GM18951 (cell line): Measurements from ENCODE around the gene ELOA.

Experiments
- POLR2A ChIP-seq: IDR thresholded peaks from 4 replicates; pipeline ENCODE4 v1.6.1; 2011; ENCODE audit warnings: mild to moderate bottlenecking; ENCODE audit not compliant: insufficient read length, insufficient read depth; ENCODE audit errors: extremely low read depth
- in situ Hi-C: fragments of 300-500 bp; cut with MboI; formaldehyde crosslinking; loops from one replicate; pipeline ENCODE4 v1.12.0; 2022; ENCODE audit warnings: low sequenced_read_pairs, mixed read lengths, inconsistent platforms; ENCODE audit not compliant: unreplicated experiment

Gene ELOA

GRCh38 chr1:23751815-23752200 is 8.5 kb downstream of the ELOA start:
- in situ Hi-C loops, result loop anchor here (5.0 to 10.0 kb wide), 2 partner anchors 57 to 210 kb away; partner anchors contain the start of gene RPL11
- no peak for TF ChIP-seq POLR2A

DNA sequence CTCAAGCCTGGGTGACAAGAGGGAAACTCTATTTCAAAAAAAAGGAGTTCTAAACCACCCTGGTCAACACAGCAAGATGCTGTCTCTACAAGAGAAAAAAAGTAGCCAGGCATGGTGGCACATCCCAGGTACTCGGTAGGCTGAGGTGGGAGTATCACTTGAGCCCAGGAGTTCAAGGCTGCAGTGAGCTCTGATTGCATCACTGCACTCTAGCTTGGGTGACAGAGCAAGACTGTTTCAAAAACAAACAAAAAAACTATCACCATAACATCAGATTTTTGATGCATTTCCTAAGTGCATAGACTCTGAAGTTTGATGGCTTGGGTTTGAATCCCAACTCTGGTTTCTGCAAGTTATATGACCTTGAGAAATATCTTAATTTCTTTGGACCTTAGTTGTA is 9.6 kb downstream of the ELOA start:
- in situ Hi-C loops, result loop anchor here (5.0 to 10.0 kb wide), 2 partner anchors 58 to 211 kb away; partner anchors contain the start of gene RPL11
- TF ChIP-seq POLR2A, result no peak

- no peak for TF ChIP-seq POLR2A
- in situ Hi-C loops, result loop anchor here (10.0 kb wide), 1 partner anchor 62 kb away; the partner anchor contains the start of gene RPL11
These were observed 13.4 kb downstream of the ELOA start for GRCh38 chr1:23756676-23757075.

DNA sequence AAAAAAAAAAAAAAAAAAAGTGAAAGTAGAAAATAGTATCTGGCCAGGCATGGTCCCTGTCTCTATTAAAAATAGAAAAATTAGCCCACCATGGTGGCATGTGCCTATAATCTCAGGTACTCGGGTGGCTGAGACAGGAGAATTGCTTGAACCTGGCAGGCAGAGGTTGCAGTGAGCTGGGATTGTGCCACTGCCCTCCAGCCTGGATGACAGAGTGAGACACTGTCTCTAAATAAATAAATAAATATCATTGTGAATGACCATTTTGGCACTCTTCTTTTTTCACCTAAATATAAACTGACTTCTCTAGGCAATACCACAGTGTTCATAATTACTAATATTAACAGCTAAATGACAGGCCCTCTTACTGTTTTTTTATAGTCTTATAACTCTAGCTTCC is 14.5 kb downstream of the ELOA start:
- TF ChIP-seq POLR2A, result no peak
- in situ Hi-C loops, result loop anchor here (10.0 kb wide), 1 partner anchor 63 kb away; the partner anchor contains the start of gene RPL11

DNA sequence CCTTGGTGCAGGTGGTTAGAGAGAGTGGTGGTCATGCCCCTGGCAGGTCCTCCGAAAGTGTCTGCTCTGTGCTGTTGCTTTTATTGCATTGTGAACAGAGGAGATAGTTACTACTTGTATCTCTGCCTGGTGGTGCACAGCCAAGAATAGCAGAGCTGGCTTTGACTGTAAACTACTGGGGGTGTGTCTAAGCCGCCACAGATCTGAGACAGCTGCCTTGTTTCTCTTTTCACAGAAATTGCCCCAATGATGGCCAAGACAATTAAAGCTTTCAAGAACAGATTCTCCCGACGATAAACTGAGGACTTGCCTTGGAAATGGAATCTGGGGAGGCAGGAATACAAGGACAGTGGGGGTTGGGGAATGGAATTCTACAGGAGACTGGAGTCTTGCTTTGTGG is 16.0 kb downstream of the ELOA start:
- in situ Hi-C loops, result loop anchor here (10.0 kb wide), 1 partner anchor 64 kb away; the partner anchor contains the start of gene RPL11
- TF ChIP-seq POLR2A, result no peak

DNA sequence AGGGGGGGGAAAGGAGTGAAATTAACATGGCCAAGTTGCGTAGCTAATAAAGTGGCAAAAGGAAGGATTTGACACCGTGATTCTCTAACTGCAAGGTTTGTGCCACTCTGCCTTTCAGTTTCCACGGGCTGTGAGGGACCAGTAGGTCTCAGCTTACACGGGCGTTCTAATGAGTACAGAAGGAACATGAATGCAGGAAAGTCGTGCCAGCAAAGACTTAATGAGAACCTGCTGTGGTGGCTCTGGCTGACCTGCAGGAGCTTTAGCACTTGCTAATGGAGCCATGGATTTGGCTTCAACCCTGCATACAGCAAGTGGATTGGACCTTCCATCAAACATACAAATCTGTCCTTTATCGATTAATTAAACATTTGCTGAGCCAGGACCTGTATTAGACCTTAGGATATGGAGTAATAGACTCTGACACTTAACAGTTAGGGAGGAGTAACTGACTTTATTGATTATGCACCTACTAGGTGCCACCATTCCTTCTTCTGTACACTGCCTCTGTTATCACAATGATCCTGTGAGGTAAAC is 19.8 kb downstream of the ELOA start:
- in situ Hi-C loops, result no loop called here
- TF ChIP-seq POLR2A, result no peak

DNA sequence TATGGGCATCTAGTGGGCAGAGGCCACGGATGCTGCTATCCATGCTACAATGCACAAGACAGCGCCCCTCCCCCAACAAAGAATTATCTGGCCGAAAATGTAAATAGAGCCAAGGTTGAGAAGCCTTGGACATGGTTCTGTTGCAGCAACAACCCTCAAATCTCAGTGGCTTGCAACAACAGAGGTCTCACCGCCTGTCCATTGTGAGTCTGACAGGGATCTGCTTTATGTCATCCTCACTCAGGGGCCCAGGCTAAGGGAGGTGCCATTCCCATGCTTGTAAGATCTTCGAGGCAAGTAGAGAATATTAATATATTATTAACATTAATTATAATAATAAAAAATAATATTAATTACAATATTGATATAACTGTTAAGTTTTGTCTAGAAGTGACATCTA is 25.5 kb downstream of the ELOA start:
- in situ Hi-C loops, result no loop called here
- TF ChIP-seq POLR2A, result no peak

- in situ Hi-C loops, result no loop called here
- no peak for TF ChIP-seq POLR2A
These were observed 29.0 kb downstream of the ELOA start for GRCh38 chr1:23772049-23772853.

- no peak for TF ChIP-seq POLR2A
- in situ Hi-C loops, result no loop called here
These were observed 29.6 kb downstream of the ELOA start for GRCh38 chr1:23772854-23773242.

- no peak for TF ChIP-seq POLR2A
- in situ Hi-C loops, result no loop called here
These were observed 31.1 kb downstream of the ELOA start for GRCh38 chr1:23774174-23774880.

DNA sequence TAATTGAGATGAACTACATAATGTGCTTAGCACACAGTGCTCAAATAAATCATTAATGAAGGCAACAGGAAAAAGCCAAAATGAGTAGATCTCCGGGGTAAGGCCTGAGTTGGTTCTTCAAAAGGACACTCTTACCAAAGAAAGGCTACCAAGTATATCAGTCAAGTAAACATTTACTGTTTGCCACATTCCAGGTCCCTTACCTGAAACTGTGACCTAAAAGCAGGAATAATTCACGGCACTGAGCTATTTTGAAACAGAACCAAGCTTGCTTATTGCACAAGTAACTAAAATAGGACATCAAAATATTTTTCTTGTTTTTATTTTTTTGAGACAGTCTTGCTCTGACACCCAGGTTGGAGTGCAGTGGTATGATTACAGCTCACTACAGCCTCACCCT is 32.9 kb downstream of the ELOA start:
- in situ Hi-C loops, result no loop called here
- no peak for TF ChIP-seq POLR2A

GRCh38 chr1:23777979-23778814 is 34.9 kb downstream of the ELOA start, which contains the start of gene PITHD1:
Gene PITHD1, plus strand, starts transcription at chr1:23778418. Its CDS starts 98 bp downstream, at chr1:23778516.
- in situ Hi-C loops, result no loop called here
- TF ChIP-seq POLR2A, result peak; percentile 98
